PC-3 (cell line): ENCODE data around the gene ATP2B3. TPM values are rescaled to one million over a fixed set of nuclear protein-coding genes. Genes with fewer than 3 reads are reported as not detected.

Experiments used
- ATAC-seq: fragments of 200-7000 bp; cut with Tn5 transposase; 2 replicates; pipeline ENCODE4 v1.9.1; 2020; ENCODE audit warnings: mild to moderate bottlenecking, moderate library complexity
- BruUV-seq: library from RNA; stranded (reverse); fragments of 400-500 nt; replicated peaks from 2 replicates; lab custom pipeline; 2021; lab: Mats Ljungman, UMichigan
- CTCF ChIA-PET: fragments of 300-600 bp; sonication (Branson Sonifier 250); formaldehyde crosslinking; loops from one replicate; lab custom pipeline; 2022; ENCODE audit warnings: antibody characterized with exemption; lab: Charles Lee
- POLR2A ChIA-PET: fragments of 300-600 bp; sonication (Branson Sonifier 250); formaldehyde crosslinking; loops from one replicate; lab custom pipeline; 2022; ENCODE audit warnings: antibody characterized with exemption; ENCODE audit not compliant: unreplicated experiment; lab: Charles Lee
- DNase-seq: peaks from one replicate; pipeline ENCODE4 v3.0.0-alpha.2; 2015
- H2AFZ ChIP-seq: fragments of 300-600 bp; sonication (generic); 2 replicates; pipeline ENCODE4 v1.6.0; 2016; ENCODE audit warnings: antibody characterized with exemption, low read length
- H3F3A ChIP-seq: fragments of 300-600 bp; sonication (generic); one replicate; pipeline ENCODE4 v1.6.0; 2017; ENCODE audit warnings: antibody characterized with exemption, low read length, control low read depth, mild to moderate bottlenecking; ENCODE audit not compliant: unreplicated experiment
- H3K27ac ChIP-seq: fragments of 300-600 bp; sonication (generic); 2 replicates; pipeline ENCODE4 v1.5.1; 2016; ENCODE audit warnings: mild to moderate bottlenecking, low read length
- H3K27me3 ChIP-seq: fragments of 300-600 bp; sonication (generic); 2 replicates; pipeline ENCODE4 v1.6.1; 2016; ENCODE audit warnings: low read length, mixed read lengths
- H3K36me3 ChIP-seq: fragments of 300-600 bp; sonication (generic); 2 replicates; pipeline ENCODE4 v1.6.1; 2016; ENCODE audit warnings: low read depth, mixed run types, low read length, mixed read lengths
- H3K4me1 ChIP-seq: fragments of 300-600 bp; sonication (generic); 2 replicates; pipeline ENCODE4 v1.5.1; 2016; ENCODE audit warnings: low read length; ENCODE audit not compliant: insufficient read depth
- H3K4me2 ChIP-seq: fragments of 300-600 bp; sonication (generic); 2 replicates; pipeline ENCODE4 v1.6.0; 2016; ENCODE audit warnings: low read length
- H3K4me3 ChIP-seq: fragments of 300-600 bp; sonication (generic); 2 replicates; pipeline ENCODE4 v1.5.1; 2016; ENCODE audit warnings: mild to moderate bottlenecking, low read length, mixed read lengths
- H3K79me2 ChIP-seq: fragments of 300-600 bp; sonication (generic); 2 replicates; pipeline ENCODE4 v1.6.1; 2017; ENCODE audit warnings: low read length, mixed read lengths
- H3K9ac ChIP-seq: fragments of 300-600 bp; sonication (generic); 2 replicates; pipeline ENCODE4 v1.6.0; 2016; ENCODE audit warnings: mild to moderate bottlenecking, low read length
- H3K9me2 ChIP-seq: fragments of 300-600 bp; sonication (generic); replicated peaks from 2 replicates; pipeline ENCODE4 v1.6.1; 2016; ENCODE audit warnings: mixed run types, low read length, mixed read lengths
- H3K9me3 ChIP-seq: fragments of 300-600 bp; sonication (generic); 2 replicates; pipeline ENCODE4 v1.6.1; 2016; ENCODE audit warnings: low read length, mixed read lengths
- H4K20me1 ChIP-seq: fragments of 300-600 bp; sonication (generic); 2 replicates; pipeline ENCODE4 v1.6.1; 2016; ENCODE audit warnings: low read length, mixed read lengths
- EZH2 ChIP-seq: fragments of 300-600 bp; sonication (generic); IDR thresholded peaks from one replicate; pipeline ENCODE4 v1.6.1; 2017; ENCODE audit warnings: antibody characterized with exemption, mild to moderate bottlenecking, low read length; ENCODE audit not compliant: unreplicated experiment
- EZH2phosphoT487 ChIP-seq: fragments of 300-600 bp; sonication (generic); IDR thresholded peaks from 2 replicates; pipeline ENCODE4 v1.6.1; 2018; ENCODE audit warnings: mild to moderate bottlenecking, antibody characterized with exemption, low read length, borderline replicate concordance
- intact Hi-C: fragments of 100-400 bp; cut with micrococcal nuclease; formaldehyde crosslinking; loops from 2 replicates; pipeline ENCODE4 v1.9.0; 2023
- total RNA-seq: library from RNA; depleted of rRNA; stranded (reverse); fragments of >200 nt; gene quantifications from 2 replicates; pipeline ENCODE4 v1.2.3, GENCODE V29; 2014
- TF ChIP-seq, protein P1 (sequence below): fragments of 300-600 bp; sonication (generic); conservative IDR thresholded peaks from 2 replicates; pipeline ENCODE4 v1.5.1; 2017; ENCODE audit warnings: antibody characterized with exemption, low read depth, mild to moderate bottlenecking, low read length

ATP2B3 gene
- total RNA-seq, 1 experiment from 2014 or later: not detected

GRCh38 chrX:153533091-153533490 is 15.6 kb downstream of the ATP2B3 start:
- Histone ChIP-seq H4K20me1 (no peaks in the 10 kb centered on the region), H3K4me1 (no peaks in the 10 kb centered on the region), H3K9ac (no peak overlapping the region), H3K27ac (no peak overlapping the region), H3K4me3 (no peak overlapping the region), H3K79me2 (no peaks in the 10 kb centered on the region), H3K4me2 (no peak overlapping the region), H2AFZ (no peak overlapping the region), H3K27me3 (peaks cover 6% of the 10 kb centered on the region; the same call in 1 of the 2 replicates), H3F3A (no peaks in the 10 kb centered on the region), H3K36me3 (no peaks in the 10 kb centered on the region), H3K9me2 (no peaks in the 10 kb centered on the region), H3K9me3 (no peaks in the 10 kb centered on the region)
- DNase-seq (no peak), ATAC-seq (no peak)
- ChIA-PET CTCF (no interaction called here), POLR2A (no interaction called here)
- BruUV-seq: no TSS peak
- intact Hi-C loops: no loop called here
- TF ChIP-seq EZH2phosphoT487: no peak

DNA sequence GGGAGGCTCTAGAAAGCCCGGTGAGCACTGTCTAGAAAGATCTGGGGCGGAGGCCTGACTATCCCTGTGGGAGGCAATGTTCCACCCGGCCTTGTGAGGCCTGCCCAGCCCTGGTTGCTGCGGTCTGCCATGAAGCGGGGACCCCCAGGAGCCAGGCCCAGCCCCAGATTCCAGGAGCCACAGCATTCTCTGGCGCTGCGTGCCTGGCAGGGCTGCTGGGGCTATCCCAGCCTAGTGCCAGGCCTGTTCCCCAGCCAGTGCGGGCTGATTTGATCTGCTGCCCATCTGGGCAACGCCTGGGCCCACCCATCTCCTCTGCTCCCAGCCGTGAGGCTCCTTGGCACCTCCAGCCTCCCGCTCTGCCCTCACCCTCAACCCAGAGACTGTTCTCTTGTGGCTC is 19.6 kb downstream of the ATP2B3 start:
- no TSS peak for BruUV-seq
- Histone ChIP-seq H3K27me3 (peaks cover 13% of the 10 kb centered on the region; the same call in 1 of the 2 replicates), H3K9ac (no peak overlapping the region), H3K4me2 (no peak overlapping the region), H3K4me1 (no peaks in the 10 kb centered on the region), H3K9me2 (no peaks in the 10 kb centered on the region), H2AFZ (no peak overlapping the region), H3K27ac (no peak overlapping the region), H3K4me3 (no peak overlapping the region), H3F3A (no peaks in the 10 kb centered on the region), H3K9me3 (no peaks in the 10 kb centered on the region), H4K20me1 (no peaks in the 10 kb centered on the region), H3K36me3 (no peaks in the 10 kb centered on the region), H3K79me2 (no peaks in the 10 kb centered on the region)
- POLR2A ChIA-PET: no interaction called here
- intact Hi-C loops: loop anchor here (5.0 kb wide), 1 partner anchor 130 kb away; no protein-coding TSS in a partner anchor
- ATAC-seq: no peak
- no peak for TF ChIP-seq EZH2
- TF ChIP-seq, protein P1, sequence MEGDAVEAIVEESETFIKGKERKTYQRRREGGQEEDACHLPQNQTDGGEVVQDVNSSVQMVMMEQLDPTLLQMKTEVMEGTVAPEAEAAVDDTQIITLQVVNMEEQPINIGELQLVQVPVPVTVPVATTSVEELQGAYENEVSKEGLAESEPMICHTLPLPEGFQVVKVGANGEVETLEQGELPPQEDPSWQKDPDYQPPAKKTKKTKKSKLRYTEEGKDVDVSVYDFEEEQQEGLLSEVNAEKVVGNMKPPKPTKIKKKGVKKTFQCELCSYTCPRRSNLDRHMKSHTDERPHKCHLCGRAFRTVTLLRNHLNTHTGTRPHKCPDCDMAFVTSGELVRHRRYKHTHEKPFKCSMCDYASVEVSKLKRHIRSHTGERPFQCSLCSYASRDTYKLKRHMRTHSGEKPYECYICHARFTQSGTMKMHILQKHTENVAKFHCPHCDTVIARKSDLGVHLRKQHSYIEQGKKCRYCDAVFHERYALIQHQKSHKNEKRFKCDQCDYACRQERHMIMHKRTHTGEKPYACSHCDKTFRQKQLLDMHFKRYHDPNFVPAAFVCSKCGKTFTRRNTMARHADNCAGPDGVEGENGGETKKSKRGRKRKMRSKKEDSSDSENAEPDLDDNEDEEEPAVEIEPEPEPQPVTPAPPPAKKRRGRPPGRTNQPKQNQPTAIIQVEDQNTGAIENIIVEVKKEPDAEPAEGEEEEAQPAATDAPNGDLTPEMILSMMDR: no peak
- CTCF ChIA-PET: no interaction called here
- DNase-seq: no peak

DNA sequence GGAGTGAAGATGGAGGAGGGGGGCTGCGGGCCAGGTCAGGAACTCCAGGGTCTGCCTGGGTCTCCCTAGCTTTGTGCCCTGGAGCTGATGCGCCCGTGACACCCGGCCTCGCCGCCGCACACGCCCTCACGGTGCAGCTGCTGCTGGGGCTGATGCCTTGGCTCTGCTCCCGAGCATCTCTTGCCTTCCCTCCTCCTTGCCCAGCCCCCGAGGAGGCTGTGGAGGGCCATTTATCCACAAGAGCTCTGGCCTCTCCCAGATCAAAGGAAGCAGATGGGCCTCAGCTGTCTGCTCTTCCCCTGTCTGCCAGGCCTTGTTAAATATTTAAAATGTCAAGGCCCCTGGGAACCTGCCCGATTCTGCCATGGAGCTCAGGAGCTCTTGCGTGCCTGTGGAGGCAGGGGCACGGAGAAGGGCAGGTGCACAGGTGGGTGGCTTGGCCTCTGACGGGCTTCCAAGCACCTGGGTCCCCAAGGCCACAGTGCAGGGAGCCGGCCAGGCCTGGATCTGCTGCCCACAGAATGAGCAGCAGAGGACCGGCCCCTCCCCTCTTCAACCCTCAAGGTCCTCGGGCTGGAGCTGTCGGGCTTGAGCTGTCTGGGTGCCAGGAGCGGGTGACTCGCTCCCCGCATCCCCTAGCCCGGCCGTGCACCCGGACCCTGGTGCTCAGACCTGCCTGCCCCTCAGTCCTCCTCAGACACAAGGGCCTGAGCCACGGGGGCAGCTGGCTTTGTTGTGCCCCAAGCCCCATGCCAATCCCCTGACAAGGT is 20.3 kb downstream of the ATP2B3 start:
- no peaks in the 10 kb centered on the region for H3K79me2 ChIP-seq
- ChIA-PET POLR2A (no interaction called here), CTCF (no interaction called here)
- H3K27ac ChIP-seq: no peak overlapping the region
- peaks cover 13% of the 10 kb centered on the region; the same call in 1 of the 2 replicates for H3K27me3 ChIP-seq
- H3K9me3 ChIP-seq: no peaks in the 10 kb centered on the region
- H3K9me2 ChIP-seq: no peaks in the 10 kb centered on the region
- H3K9ac ChIP-seq: no peak overlapping the region
- H3K36me3 ChIP-seq: no peaks in the 10 kb centered on the region
- no peaks in the 10 kb centered on the region for H4K20me1 ChIP-seq
- BruUV-seq: no TSS peak
- no peaks in the 10 kb centered on the region for H3K4me1 ChIP-seq
- H3F3A ChIP-seq: no peaks in the 10 kb centered on the region
- ATAC-seq (no peak), DNase-seq (no peak)
- no peak overlapping the region for H3K4me2 ChIP-seq
- H2AFZ ChIP-seq: no peak overlapping the region
- no peak overlapping the region for H3K4me3 ChIP-seq
- TF ChIP-seq EZH2 (no peak), EZH2phosphoT487 (no peak)
- TF ChIP-seq, protein P1: no peak
- intact Hi-C loops: loop anchor here (5.0 kb wide), 1 partner anchor 130 kb away; no protein-coding TSS in a partner anchor
